Activated CD4-positive, alpha-beta T cell treated with anti-CD3 and anti-CD28 coated beads, Interleukin-2, amount 50 U/mL, for 48 hours (primary cell): Measurements from ENCODE around the gene SIK3.

Source experiments
- DNase-seq, 2 experiments: peaks; one replicate each; pipeline ENCODE4 v3.0.0-alpha.2; 2020

The SIK3 gene

DNA sequence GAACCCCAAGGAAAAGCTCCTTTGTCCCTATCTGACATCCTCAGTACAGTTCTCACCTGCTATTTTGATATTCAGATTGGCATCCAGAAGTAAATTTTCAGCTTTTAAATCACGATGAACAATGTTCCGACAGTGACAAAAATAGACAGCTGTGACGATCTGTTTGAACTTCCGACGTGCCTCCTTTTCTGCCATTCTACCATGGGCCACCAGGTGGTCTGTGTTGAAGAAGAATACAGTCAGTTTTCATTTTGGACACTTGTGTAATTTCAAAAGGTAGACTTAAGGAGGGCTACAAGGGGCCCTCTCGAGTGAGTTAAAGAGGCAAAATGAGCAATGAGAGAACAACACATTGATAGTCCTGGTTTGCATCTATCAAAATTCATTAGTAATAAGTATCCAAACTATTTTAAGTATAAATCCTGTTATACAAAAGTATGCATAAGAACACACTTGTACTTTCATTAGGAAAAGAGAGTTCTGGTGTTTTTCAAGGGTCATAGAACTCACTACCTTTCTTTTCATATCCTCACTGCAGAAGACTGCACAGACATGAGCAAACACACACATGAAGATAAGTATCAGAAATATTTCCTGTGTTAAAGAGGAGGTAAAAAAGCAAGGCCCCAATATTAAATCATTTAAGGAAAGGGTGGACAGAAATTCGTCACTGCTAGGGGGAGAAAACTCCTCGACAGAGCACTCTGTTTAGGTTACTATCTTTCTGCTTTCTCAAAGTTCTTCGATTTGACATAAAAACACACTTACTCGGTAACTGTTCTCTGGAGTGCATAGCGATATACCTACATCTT is 170.9 kb downstream of the SIK3 start:
- DNase-seq: peak; percentile 24 to 45

DNA sequence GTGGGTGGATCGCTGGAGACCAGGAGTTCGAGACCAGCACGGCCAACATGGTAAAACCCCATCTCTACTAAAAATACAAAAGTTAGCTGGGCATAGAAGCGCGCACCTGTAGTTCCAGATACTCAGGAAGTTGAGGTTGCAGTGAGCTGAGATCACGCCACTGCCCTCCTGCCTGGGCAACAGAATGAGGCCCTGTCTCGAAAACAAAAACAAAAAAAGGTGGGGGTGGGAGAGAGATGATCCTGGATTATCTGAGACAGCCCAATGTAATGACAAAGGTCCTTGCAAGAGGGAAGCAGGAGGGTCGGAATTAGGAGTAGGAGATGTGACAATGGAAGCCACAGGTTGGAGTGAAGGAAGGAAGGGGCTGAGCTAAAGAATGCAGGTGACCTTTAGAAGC is 173.2 kb downstream of the SIK3 start:
- DNase-seq: peak in 1 of 2 experiments; percentile 15

DNA sequence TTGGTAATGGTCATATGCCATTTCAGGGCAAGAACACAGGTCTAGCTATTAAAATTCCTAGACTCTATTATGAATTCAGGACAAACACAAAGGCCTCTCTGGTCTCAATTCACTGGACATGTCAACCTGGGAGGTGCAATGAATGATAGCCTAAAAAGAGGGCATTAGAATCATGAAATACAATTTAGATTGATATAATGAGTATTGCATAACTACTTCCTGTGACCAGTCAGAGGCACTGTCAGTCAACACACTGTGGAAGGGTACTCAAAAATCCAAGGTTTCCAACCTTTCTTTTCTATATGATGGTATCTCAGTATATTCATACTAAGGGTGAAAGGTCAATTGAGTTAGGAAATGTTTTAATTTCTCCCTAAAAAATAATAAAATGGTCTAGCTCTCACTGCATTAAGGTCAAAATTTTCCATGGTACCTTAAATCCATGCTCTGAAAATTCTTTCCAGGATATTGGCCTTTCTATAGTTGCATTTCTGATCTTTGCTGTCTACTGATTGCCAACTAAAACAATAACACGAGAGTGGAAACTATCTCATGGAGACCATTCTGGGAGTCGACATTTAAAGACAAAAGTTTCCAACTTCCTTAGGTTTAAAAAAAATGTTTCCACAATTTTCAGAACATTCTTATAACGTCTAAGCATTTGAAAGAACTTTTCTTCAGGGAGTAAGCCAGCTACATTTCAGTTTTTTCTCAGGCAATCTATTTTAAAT is 179.1 kb downstream of the SIK3 start:
- no peak for DNase-seq

DNA sequence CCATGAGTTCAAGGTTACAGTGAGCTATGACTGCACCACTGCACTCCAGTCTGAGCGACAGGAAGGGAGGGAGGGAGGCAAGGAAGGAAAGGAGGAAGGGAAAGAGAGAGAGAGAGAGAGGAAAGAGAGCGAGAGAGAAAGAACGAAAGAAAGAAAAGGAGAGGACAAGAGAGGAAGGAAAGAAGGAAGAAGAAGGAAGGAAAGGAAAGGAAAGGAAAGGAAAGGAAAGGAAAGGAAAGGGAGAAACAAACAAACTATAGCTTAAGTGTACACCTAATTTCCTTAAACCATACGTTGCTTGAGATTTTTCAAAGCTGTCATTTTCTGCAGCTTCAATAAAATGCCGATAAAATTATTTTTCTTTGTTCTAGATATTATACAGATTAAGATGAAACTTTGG is 180.6 kb downstream of the SIK3 start:
- DNase-seq: no peak

DNA sequence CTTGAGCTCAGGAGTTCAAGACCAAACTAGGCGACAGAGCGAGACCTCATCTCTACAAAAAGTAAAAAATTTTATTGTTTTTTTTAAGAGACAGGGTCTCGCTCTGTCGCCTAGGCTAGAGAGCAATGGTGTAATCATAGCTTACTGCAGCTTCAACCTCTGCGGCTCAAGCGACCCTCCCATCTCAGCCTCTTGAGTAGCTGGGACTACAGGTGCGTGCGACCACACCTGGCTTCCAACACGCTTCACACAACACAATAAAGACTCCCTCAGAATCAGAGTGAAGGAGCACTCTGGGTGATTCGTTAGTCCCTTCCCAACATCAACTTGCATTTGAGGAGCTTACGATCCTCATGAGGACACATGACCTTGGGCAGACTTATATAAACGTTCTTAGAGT is 181.3 kb downstream of the SIK3 start:
- no peak for DNase-seq

DNA sequence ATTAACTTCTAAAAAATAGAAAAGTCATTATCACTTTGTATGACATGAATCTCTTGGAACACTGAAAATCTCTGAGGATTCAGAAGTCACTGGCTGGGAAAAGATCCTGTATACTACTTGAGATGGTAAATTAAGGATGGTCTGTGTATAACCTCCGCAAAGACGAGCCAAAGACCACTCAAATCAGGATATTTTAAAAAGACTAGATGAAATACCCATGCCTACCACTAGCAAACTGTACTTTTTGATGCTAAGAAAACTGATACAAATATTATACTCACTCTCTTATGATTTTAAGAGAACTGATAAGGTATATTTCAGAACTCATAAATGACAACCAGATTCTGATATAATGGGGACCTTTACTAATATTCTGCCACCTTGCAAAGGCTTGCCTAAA is 182.2 kb downstream of the SIK3 start:
- no peak for DNase-seq

DNA sequence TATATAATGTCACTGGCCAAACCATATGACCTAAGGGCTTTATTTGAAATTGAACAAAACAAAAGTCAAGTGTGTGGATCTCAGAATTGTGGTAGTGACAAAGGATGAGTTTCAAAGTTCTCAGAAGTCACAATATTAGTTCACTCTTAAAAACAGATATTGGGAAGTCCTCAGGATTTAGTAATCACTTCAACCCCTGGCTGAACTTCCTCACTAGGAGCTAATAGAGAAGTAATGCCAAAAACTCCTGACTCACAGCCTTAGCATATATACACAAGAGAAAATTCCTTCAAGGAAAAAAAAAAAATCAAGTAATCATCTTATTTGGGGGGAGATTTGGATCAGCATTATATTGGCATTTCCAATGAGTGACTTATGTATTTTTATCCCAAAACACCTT is 185.2 kb downstream of the SIK3 start:
- no peak for DNase-seq

DNA sequence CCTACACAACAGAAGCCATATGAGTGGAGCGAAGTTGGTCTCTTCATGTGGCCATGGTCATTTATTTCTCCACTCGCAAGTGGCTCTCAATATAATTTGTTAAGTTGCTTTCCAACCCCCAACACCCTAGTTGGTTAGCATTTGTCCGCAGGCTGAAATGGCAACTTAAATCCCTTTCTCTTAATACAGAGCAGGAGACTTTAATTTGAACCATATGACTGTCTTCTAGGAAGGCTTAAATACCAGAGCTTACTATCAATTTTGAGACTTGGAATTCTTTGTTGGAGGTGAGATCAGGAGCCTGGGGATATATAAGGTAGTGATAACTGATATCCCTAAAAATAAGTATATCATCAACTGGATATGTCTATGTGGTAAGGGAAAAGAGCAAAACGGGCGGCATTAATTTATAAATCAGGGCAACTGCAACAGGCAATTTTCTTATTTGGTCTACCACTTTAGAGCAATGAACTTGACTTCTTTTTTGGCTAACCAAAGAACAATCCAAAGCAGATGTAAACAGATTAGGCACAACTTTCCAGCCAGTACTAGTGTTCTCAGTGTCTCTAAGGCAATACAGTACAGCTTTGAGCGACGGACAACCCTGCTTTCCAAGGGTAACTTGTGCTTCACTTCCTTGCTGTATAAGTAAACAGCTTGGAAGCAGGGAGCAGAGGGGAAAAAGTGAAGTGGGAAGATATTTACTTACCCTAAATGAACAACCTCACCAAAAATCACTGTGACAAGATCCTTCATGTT is 186.1 kb downstream of the SIK3 start:
- DNase-seq: no peak

DNA sequence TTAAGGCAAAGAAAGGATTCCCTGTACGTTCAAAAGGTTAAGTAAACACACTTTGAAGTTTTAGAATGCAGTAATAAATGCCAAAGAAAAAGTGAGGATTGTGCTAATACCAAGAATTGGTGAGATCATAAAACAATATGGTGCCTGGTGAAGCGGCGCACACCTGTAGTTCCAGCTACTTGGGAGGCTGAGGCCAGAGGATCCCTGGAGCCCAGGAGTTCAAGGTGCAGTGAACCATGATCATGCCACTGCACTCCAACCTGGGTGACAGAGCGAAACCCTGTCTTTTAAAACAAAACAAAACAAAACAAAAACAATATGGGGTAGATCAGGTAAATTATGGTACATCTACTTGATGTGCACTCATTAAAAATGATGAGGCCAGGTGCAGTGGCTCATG is 187.4 kb downstream of the SIK3 start:
- DNase-seq: no peak

DNA sequence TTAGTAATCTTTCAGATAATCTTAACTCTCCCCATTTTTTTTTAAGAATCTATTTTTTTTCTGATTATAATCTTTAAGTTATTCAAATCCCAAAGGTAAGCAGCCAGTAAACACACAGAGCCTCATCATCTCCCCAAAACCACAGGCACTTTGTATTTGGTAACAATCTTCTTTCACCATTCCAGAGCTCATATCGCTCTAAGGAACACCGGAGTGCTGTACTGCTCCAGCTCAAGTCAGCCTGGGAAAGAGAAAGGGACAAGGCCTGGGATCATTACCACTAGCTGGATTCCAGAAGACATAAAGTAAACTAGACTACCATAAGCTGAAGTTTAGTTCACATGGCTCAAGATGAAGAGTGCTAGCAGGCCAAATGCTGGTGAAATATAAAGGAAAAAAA is 187.8 kb downstream of the SIK3 start:
- DNase-seq: no peak

DNA sequence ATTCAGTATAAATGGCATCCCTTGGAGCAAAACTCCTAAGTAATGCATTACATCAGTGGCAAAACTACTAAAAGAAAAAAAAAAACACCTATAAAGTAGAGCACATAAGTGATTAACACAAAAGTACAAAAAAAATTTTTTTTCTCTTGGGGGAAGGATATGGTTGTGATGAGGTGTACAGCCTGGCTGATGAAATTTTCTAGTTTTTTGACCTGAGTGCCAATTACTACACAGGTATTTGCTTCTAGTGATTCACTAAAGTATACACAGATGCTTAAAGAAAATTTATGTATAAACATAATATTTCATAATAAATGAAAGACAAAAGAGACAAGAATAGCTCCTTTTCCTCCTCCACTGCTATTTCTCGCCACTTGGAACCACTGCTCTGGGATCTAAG is 189.0 kb downstream of the SIK3 start:
- no peak for DNase-seq

DNA sequence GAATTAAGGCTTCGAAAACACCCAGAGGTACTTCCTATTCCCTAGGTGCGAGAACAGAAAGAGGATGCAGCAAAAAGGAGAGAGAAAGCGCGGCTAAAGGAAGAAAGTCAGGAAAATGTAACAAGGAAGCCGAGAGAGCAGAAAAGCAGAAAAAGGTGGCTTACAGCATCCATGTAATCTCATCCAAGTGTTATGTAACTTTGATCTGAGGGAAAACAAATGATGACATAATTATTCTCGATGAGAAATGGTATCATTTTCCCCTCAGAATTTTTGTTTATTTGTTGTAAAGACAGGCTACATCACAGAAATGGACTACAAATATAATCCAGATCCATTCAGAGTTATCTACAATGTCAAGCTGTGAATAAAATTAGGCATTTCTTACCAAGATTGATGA is 191.7 kb downstream of the SIK3 start:
- DNase-seq: no peak

DNA sequence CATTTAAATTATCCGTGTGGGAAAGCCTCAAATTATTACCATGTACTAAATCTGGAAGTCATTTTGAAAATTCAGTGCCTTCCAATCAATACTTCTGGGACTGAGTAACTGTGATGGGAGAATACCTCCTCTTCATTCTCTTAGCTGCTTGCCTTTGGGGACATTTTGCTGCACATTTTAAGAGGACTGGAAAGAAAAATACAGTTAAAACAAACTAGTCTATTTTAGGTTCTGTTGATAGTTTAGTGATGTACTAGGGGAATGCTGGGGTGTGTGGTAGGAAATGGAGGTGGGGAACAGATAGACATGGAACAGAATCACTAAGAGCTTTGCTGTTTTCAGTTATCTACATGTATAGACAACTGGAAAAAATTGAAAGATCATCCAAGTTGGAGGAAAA is 195.1 kb downstream of the SIK3 start:
- DNase-seq: no peak

DNA sequence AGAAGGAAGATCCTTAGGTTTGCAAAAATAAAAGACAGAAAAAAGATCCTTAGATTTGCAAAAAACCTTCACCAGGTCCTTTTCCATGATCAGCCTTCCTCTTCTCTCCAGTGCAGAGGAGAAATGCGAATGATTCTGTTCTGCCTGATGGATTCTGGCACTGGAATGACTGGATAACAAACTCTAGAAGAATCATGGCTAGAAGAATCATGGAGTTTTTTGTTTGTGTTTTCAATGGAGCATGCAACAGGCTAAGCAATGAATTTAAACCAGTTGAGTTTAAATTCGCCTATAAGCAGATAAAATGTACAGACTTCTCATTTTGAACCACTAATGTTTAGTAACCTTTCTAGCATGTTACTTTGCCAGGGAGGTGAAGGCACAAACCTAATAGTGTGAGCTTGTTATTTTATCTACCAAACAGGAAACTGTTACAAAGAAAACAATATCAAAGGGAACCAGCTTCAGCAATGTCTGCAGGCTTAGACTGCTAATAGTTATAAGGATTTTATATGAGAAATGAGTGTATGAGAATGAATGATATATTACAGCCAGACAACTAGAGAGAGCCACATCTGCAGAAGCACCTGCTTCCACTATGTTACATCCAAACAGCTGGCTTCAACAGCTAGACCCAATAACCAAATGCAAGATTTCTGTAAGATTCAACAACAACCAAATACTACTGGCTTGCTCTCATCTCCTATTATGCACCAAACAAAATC is 196.1 kb downstream of the SIK3 start:
- no peak for DNase-seq

DNA sequence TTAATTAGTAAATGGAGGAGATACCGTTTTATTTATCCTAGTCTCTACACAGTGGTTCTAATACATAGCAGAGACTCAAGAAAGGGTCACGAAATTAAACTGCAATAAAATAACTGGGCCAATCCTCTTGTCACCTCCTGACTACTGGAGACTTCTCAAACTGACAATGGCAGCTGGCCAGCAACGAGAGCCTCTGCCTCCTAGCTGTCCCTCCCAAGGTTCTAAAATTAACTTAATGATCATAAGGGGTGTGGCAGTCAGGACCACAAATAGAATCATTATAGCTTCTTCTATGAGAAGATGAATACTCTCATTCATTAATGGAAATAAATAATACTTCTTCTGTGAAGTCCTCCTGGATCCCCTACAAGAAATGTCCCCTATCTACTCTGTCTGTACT is 197.0 kb downstream of the SIK3 start:
- DNase-seq: no peak

DNA sequence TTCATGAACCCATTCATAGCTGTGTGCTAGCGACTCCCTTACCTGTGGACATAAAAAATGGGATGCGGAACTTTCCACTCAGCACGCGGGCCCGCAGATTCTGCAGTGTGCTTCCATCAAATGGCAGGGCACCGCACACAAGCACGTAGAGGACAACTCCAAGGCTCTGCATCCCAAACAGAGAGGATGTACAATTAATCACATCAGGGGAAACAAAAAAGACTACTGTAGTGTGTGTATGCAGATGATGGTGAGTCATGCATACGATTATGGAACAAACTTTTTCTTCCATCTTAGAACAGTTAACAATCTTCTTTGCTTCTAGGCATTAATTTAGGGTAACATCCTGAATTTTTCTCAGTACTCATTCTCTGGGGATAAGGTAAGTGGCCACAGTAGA is 202.0 kb downstream of the SIK3 start:
- DNase-seq: no peak

DNA sequence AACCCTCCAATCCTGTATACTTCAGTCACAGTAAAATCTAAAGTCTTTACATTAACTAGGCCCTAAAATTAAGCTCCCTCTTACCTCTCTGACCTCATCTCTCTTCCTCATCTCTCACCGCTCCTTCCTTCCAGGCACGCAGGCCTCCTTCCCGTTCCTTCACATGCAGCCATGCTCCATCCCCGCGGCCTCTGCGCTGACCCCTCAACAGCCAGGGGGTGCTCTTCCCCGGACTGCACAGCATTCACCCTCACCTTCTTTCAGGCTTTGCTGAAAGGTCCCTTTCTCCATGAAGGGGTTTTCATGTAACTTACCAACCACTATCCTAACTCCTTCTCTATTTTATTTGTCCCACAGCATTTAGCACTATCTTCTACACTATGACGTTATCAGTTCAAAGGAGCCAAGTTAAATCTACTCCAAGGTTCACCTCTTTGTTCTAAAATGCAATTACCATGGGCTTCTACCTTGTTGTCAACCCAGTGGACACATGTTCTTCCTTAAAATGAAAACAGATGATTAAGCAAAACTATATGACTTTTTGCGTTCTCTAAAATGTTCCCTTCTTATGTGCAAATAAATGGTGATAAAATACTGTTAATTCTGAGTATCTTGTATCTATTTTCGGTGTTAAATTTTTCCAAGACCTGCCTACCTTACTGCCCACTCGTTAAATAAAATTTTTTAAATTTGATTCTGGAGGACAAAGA is 203.0 kb downstream of the SIK3 start:
- no peak for DNase-seq

DNA sequence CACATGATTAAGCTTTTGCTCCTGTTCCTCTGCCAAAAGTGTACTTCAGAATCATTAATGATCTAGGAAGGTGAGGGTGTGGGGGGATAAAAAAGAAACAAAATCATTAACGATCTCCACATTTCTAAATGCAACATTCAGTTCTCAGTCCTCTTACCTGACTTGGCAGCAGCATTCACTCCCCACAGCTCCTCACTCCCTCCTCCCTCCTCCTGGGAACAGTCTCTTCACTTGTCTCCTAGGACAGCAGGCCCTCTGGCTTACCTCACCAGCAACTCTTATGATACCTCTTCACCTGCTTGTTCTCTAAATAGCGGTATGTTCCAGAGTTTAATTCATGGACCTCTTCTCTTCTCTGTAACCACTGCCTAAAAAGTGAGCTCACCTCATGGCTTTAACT is 204.3 kb downstream of the SIK3 start:
- no peak for DNase-seq

DNA sequence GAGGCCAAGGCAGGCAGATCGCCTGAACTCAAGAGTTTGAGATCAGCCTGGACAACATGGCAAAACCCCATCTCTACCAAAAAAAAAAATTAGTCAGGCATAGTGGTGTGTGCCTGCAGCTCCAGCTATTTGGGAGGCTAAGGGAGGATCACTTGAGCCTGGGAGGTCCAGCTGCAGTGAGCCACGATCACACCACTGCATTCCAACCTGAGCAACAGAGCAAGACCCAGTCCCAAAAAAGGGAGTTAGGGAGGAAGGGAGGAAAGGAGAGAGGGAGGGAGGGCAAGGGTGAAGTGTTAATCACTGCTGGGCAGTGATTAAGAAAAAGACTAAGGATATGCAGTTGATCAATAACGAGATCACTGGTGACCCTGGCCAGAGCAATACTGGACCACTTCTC is 204.8 kb downstream of the SIK3 start:
- DNase-seq: no peak

DNA sequence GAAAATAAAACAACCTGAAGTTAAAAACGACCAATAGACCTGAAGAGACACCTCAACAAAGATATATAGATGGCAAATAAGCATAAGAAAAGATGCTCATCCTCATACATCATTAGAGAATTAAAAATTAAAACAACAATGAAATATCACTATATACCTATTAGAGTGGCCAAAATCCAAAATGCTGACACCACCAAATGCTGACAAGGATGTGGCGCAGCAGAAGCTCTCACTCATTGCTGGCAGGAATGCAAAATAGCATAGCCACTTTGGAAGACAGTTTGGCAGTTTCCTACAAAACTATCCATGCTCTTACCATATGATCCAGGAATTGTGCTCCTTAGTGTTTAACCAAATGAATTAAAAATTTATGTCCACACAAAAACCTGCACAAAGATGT is 205.9 kb downstream of the SIK3 start:
- no peak for DNase-seq

DNA sequence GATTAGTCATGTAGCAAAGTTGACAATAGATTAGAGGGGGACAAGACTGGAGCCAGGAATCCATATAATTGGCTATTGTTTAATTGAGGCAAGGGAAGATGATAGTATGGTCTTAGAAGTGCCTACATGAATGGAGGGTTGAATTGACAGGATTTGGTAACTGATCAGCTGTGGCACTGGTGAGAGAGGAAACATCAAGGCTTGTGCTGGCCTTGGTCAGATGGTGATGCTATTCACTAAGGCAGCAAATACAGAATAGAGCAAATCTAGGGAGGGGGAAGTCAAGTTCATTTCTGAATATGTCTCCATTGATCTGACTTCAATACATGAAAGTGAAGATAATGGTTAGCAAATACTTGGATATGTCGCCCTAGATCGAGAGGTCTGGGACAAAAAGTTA is 206.5 kb downstream of the SIK3 start:
- no peak for DNase-seq

DNA sequence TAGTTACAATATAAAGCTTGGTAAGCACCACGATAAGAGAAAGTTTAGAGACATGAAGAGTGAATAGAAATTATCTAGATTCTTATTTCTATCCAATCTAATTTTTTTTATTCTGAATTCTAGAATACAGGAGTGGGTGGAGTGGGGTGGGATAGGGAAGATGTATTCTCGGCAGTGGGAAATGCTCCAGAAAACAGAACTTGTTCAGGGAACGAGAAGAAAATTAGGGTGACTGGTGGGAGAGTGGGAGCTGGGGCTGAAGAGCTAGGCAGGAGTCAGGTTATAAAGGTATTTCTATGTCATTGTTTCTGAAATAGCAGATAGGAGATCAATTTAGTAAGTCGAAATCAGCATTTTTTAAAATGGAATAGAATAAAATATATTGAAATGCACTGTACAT is 207.6 kb downstream of the SIK3 start:
- no peak for DNase-seq

DNA sequence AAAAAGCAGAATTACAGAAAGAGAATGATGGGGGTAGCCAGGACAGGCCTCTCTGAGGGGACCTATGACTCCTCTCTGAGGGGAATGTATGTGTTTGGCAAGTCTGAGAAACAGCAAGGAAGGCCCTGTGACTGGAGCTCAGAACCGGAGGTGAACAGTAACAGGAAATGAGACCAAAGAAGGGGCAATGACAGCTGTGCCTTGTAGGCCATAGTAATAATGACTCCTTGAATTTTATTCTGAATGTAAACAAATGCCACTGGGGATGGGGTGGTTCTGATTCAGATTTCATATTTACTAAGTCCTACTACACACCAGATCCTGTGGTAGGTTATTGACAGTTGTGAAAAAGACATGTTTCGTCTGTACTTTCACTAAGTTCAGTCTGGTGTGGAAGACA is 208.0 kb downstream of the SIK3 start:
- peak; percentile 3 to 10 for DNase-seq
